Measurements from ENCODE around the gene CBR3.

GRCh38 chr21:36135391-36136102 is 668 bp downstream of the CBR3 start:
- TF ChIP-seq CTCF (IDR thresholded peaks at IDR 0.05): no peak
- TF ChIP-seq POLR2A (IDR thresholded peaks at IDR 0.05): no peak
